HG03108 (cell line): Measurements from ENCODE around the gene MAP2K5.

Experiments used
- ATAC-seq: cut with Tn5 transposase; IDR thresholded peaks from one replicate; pipeline ENCODE4 v1.9.1; 2021; ENCODE audit warnings: moderate library complexity; ENCODE audit not compliant: unreplicated experiment

Gene MAP2K5

GRCh38 chr15:67777071-67777470, 234.6 kb downstream of the MAP2K5 start:
- no peak for ATAC-seq

- ATAC-seq, result no peak
Observed at GRCh38 chr15:67777773-67778172, 235.3 kb downstream of the MAP2K5 start.

GRCh38 chr15:67778968-67779548, 236.6 kb downstream of the MAP2K5 start:
- no peak for ATAC-seq

GRCh38 chr15:67779549-67780111, 237.1 kb downstream of the MAP2K5 start:
- ATAC-seq, result no peak

- ATAC-seq, result no peak
Observed at GRCh38 chr15:67781061-67781460, 238.6 kb downstream of the MAP2K5 start.

GRCh38 chr15:67781907-67782690, 239.6 kb downstream of the MAP2K5 start:
- ATAC-seq, result no peak

GRCh38 chr15:67782691-67782991, 240.1 kb downstream of the MAP2K5 start:
- no peak for ATAC-seq

GRCh38 chr15:67783303-67783702, 240.8 kb downstream of the MAP2K5 start:
- ATAC-seq, result peak; percentile 55

GRCh38 chr15:67784090-67784781, 241.7 kb downstream of the MAP2K5 start:
- ATAC-seq, result peak; percentile 87

- no peak for ATAC-seq
Observed at GRCh38 chr15:67784856-67785430, 242.4 kb downstream of the MAP2K5 start.

- no peak for ATAC-seq
Observed at GRCh38 chr15:67785431-67785830, 242.9 kb downstream of the MAP2K5 start.

- no peak for ATAC-seq
Observed at GRCh38 chr15:67786646-67787045, 244.1 kb downstream of the MAP2K5 start.

GRCh38 chr15:67788986-67789385, 246.5 kb downstream of the MAP2K5 start:
- no peak for ATAC-seq

GRCh38 chr15:67790610-67791319, 248.3 kb downstream of the MAP2K5 start:
- no peak for ATAC-seq

- ATAC-seq, result no peak
Observed at GRCh38 chr15:67792250-67792942, 249.9 kb downstream of the MAP2K5 start.

- ATAC-seq, result no peak
Observed at GRCh38 chr15:67794832-67795574, 252.5 kb downstream of the MAP2K5 start.

GRCh38 chr15:67796196-67797127, 254.0 kb downstream of the MAP2K5 start:
- no peak for ATAC-seq

- no peak for ATAC-seq
Observed at GRCh38 chr15:67799801-67800205, 257.3 kb downstream of the MAP2K5 start.

- no peak for ATAC-seq
Observed at GRCh38 chr15:67801142-67801541, 258.6 kb downstream of the MAP2K5 start.
